Measurements from ENCODE around the gene AAR2.
A peak's percentile ranks its signal among the peaks of the same experiment; 100 is the strongest.

AAR2 gene

GRCh38 chr20:36235892-36236785, at the start of gene AAR2:
TSS of gene AAR2 (plus strand) at chr20:36236478. CDS start at chr20:36239869, 3,391 bp downstream.
- DNase-seq (ENCODE audit: low read depth in 4 of 4, low spot score in 1 of 4), result peak; percentile 71 to 78 (median 74)

- no peak for DNase-seq (ENCODE audit: low read depth in 4 of 4, low spot score in 1 of 4)
Measured at GRCh38 chr20:36193977-36194712, 42.1 kb upstream of the AAR2 start.

- no peak for DNase-seq (ENCODE audit: low read depth in 4 of 4, low spot score in 1 of 4)
Measured at GRCh38 chr20:36196676-36197075, 39.6 kb upstream of the AAR2 start.

- no peak for DNase-seq (ENCODE audit: low read depth in 4 of 4, low spot score in 1 of 4)
Measured at GRCh38 chr20:36197271-36197670, 39.0 kb upstream of the AAR2 start.

- peak; percentile 59 to 76 (median 66) for DNase-seq (ENCODE audit: low read depth in 4 of 4, low spot score in 1 of 4)
Measured at GRCh38 chr20:36199345-36200257, 36.7 kb upstream of the AAR2 start.

GRCh38 chr20:36200451-36200850, 35.8 kb upstream of the AAR2 start:
- no peak for DNase-seq (ENCODE audit: low read depth in 4 of 4, low spot score in 1 of 4)

GRCh38 chr20:36201198-36201597, 35.1 kb upstream of the AAR2 start:
- no peak for DNase-seq (ENCODE audit: low read depth in 4 of 4, low spot score in 1 of 4)

- DNase-seq (ENCODE audit: low read depth in 4 of 4, low spot score in 1 of 4), result peak; percentile 59 to 71 (median 62)
Measured at GRCh38 chr20:36202891-36203338, 33.4 kb upstream of the AAR2 start.

- no peak for DNase-seq (ENCODE audit: low read depth in 4 of 4, low spot score in 1 of 4)
Measured at GRCh38 chr20:36203861-36204260, 32.4 kb upstream of the AAR2 start.

- no peak for DNase-seq (ENCODE audit: low read depth in 4 of 4, low spot score in 1 of 4)
Measured at GRCh38 chr20:36205026-36205425, 31.3 kb upstream of the AAR2 start.

GRCh38 chr20:36206068-36206467, 30.2 kb upstream of the AAR2 start:
- DNase-seq (ENCODE audit: low read depth in 4 of 4, low spot score in 1 of 4), result no peak

- DNase-seq (ENCODE audit: low read depth in 4 of 4, low spot score in 1 of 4), result no peak
Measured at GRCh38 chr20:36206641-36207040, 29.6 kb upstream of the AAR2 start.

GRCh38 chr20:36207602-36208001, 28.7 kb upstream of the AAR2 start:
- no peak for DNase-seq (ENCODE audit: low read depth in 4 of 4, low spot score in 1 of 4)

GRCh38 chr20:36208257-36208656, 28.0 kb upstream of the AAR2 start:
- no peak for DNase-seq (ENCODE audit: low read depth in 4 of 4, low spot score in 1 of 4)

GRCh38 chr20:36210436-36211021, 25.7 kb upstream of the AAR2 start:
- DNase-seq (ENCODE audit: low read depth in 4 of 4, low spot score in 1 of 4), result no peak

GRCh38 chr20:36213362-36213761, 22.9 kb upstream of the AAR2 start:
- no peak for DNase-seq (ENCODE audit: low read depth in 4 of 4, low spot score in 1 of 4)

- DNase-seq (ENCODE audit: low read depth in 4 of 4, low spot score in 1 of 4), result no peak
Measured at GRCh38 chr20:36214684-36215256, 21.5 kb upstream of the AAR2 start.

GRCh38 chr20:36215778-36216177, 20.5 kb upstream of the AAR2 start:
- DNase-seq (ENCODE audit: low read depth in 4 of 4, low spot score in 1 of 4), result no peak

GRCh38 chr20:36216314-36217025, 19.8 kb upstream of the AAR2 start:
- no peak for DNase-seq (ENCODE audit: low read depth in 4 of 4, low spot score in 1 of 4)

- no peak for DNase-seq (ENCODE audit: low read depth in 4 of 4, low spot score in 1 of 4)
Measured at GRCh38 chr20:36217226-36217625, 19.1 kb upstream of the AAR2 start.

All from stimulated activated CD4-positive, alpha-beta T cell treated with anti-CD3 and anti-CD28 coated beads, Interleukin-1b, Interleukin-23, amount 100 ng/mL, for 24 hours (primary cell).